Right lung (tissue), 10 donors: Measurements from ENCODE around the gene ACTL8. TPM values are rescaled to one million over a fixed set of nuclear protein-coding genes. Genes with fewer than 3 reads are reported as not detected.

Experiments used
- DNase-seq, 2 donors: peaks; one replicate each; pipeline ENCODE4 v3.0.0-alpha.2; 2013
- long read RNA-seq, 8 donors: transcript quantifications; one replicate each; lab custom pipeline, GENCODE V29; 2026
- polyA plus RNA-seq, 5 donors: library from polyadenylated mRNA; unstranded; fragments of 120-200 nt; gene quantifications; one replicate each; pipeline versions ENCODE4 v1.2.1 to v1.2.3, GENCODE V29; 2013; ENCODE audit warnings: inconsistent platforms in 1 of 5, low replicate concordance in 1 of 5; ENCODE audit not compliant: insufficient read length in 5 of 5, insufficient read depth in 1 of 5

Gene ACTL8, protein sequence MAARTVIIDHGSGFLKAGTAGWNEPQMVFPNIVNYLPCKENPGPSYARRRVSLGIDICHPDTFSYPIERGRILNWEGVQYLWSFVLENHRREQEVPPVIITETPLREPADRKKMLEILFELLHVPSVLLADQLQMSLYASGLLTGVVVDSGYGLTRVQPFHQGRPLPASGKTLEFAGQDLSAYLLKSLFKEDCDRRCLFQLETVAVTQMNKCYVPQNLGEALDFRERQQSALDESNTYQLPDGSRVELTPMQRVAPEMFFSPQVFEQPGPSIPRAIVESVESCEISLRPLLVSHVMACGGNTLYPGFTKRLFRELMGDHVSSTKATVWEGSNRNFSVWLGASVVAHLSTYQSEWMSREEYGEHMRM
- polyA plus RNA-seq = not detected
- long read RNA-seq, donor 1 = 0 reads
- long read RNA-seq, donor 2 = 0 reads
- long read RNA-seq, donor 3 = 0 reads
- long read RNA-seq, donor 4 = 0 reads
- long read RNA-seq, donor 5 = 0 reads
- long read RNA-seq, donor 6 = 0 reads
- long read RNA-seq, donor 7 = 0 reads
- long read RNA-seq, donor 8 = 0 reads

DNA sequence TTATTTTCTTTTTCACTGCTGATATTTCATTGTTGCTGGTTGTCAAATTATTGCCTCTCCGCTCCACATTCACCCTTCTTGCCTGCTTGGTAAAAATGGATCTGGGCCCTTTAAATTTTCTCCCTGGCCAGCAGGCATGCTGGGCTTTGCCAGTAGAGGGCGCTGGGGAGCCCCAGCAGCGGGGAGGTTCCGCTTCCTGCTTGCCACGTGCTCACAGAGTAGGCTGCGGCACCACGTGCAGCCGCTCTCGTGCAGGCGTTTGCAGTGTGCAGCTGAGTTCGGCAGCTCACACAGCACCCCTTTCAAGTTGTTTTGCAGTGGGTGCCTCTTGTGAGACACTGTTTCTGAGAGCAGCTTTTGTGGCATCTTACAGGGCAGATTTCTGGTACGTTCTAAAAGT, at the start of gene ACTL8:
Gene ACTL8, plus strand, starts transcription at position 214 of the 400 bp plus-strand sequence. CDS start 67,676 bp downstream, outside the sequence.
- no peak for DNase-seq

DNA sequence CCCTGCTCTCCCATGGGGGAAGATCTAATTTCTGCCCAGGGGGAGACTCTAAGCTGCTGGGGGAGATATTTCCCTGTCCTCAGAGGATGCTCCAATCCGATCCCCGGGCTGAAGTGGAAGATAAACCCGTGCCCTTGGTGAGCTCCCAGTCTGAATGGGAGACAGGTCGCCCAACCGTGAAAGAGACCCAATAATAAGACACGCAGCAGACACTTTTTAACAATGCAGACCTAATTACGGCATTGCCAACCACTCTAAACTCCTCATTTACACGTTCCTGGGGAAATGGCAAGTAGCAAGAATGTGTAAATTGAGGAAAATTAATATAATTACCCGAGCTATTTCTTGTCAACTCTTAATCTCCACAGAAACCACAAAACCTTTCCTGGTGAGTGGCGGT, 48.7 kb upstream of the ACTL8 start:
- DNase-seq = no peak

DNA sequence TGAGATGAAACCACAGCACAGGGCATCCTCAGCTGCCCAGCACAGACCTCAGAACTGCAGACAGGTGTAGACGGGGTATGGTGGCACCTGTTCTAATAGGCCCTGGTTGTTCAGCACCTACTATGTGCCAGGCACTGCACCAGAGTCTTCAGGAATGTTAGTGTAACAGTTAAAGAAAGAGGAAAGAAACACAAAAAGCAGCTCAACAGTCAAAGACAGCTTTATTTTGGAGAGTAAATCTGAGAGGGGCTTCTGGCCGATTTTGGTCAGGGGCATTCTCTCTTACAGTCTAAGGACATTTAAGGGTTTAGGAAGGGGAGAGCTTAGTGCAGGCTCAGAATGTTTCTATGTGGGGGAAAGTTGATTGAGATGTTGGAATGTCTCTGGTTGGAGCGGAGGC, 45.2 kb upstream of the ACTL8 start:
- no peak for DNase-seq

DNA sequence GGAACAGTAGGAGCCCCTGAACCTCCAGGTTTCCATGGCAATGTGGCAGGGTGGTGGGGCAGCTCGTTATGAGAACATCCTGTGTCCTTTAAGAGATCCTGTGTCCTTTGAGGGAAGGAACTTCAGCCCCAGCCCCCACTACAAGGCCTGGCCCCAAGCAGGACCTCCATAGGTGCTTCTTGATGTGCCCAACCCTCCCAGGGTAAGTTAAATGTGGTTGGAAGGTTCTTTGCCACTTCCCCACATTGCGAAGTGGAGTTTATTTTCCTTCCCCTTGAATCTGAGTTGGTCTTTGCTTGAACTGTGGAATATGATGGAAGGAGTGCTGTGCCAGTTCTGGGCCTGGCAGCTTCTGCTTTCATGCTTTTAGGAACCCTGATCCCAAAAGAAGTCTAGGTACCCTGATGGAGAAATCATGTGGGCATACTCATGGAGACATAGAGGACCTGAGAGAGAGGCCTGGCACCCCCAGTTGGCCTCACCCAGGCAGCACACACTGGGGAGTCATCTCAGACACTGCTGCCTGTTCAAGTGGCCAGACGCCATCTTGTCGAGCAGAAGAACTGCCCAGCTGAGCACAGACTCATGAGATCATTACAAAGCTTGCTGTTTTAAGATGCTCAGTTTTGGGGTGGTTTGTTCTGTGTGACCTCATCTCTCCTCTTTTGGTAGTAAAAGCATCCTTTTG, 44.1 kb upstream of the ACTL8 start:
- no peak for DNase-seq

DNA sequence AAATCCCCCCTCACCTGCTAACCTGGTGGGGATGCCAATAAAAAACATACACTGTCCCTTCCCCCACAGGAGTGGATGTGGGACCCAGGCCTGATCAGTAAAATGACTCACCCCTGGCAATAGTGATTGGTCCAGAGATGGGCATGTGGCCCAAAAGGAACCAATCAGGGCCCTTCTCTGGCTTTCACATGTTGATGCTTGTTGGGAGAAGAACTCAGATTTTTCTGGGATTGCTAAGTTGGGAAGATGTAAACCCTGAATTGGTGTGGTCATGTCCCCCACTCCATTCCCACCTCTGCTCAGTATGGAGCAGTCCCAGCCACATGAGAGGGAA, 43.6 kb upstream of the ACTL8 start:
- DNase-seq = no peak

DNA sequence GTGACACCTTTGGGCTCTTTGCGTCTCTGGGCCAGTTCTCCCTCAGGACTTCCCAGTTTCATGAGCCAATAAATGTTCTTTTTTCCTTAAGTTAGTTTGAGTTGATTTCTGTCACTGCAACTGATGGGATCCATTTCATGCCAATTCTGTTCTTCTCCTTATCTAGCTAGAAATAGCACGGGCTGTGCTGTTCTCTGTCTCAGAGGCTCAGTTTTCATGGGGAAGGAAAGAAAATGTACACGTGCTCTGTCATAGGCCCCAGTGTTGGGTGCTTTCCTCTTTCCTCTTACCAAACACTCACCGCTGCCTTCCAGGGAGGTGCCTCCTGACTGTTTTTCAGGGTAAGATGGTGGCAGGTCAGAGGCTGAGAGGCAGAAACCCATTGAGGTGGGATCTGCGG, 43.2 kb upstream of the ACTL8 start:
- no peak for DNase-seq

DNA sequence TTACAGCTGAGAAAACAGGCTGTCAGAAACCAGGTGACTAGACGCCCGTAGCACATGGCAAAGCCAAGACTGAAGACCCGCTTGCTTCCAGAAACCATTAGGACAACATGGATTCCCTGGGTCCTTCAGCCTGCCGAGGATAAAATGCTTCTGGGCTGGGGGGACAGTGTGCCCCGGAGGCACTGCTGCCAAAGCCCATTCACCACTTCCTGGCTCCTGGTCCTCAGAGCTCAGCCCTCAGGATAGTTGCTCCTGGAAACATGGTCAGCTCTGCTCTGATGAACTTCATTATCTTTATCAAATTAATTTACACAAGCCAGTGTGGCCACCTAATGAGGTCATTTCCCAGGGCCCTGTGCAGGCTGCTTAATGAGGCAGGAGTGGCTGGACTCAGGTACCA, 41.1 kb upstream of the ACTL8 start:
- no peak for DNase-seq

DNA sequence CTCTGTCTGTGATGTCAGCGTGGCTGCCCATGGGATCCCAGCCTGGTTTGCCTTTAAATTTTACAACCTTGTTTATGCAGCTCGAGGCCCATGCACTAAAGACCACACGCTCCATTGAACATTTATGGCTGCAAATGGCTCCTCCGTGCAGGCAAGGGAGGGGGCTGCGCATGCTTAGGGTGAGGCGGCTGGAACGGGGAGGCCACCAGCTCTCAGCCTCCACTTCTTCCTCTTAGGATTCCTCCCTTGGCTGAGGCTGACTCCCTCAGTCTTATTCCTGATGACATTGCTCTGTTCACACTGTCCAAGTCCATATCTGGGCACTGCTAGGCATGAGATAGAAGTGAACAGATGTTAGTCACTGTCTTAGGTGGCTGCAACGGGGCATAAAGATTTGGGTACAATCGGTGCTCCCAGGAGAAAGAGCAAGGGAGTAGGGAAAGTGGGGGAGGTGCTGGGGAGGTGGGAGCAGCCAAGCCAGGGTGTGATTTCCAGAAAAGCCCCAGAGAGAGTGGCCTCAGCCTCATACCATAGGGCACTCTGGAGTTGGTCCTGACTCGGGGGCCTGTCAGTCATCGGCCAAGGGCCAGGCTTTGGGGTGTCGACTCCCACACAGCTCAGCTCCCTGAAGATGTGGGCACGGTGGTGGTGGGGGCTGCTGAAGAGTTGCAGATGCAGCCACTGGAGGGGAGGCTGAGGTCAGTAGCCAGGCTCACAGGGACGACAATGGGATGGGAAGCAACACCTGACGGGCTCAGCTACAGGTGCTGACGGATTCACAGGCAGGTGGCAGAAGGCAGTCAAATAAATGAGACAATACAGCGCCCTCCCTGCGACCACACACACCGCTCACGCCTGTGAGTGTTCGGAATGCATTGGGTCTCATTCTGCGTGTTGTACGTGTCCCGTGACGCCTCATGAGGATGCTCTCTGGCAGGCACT, 37.3 kb upstream of the ACTL8 start:
- no peak for DNase-seq

DNA sequence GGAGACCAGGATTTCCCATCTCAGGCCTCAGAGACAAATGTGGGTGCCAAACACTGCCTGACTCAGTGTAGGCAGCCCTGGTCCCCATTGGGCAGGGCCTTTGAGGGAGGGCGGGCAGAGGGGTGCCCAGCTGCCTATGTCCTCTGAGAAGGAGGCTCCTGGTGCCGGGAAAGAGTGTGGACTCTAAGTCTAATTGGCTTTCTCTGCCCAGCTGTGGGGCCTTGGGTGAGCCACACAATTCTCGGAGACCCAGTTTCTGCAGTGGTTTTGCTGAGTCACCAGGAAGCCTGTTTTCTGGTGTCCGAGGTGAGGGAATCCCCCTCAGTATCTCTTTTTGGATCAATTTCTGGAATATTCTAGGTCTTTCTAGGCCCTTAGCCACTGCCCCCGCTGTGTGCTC, 35.3 kb upstream of the ACTL8 start:
- no peak for DNase-seq

DNA sequence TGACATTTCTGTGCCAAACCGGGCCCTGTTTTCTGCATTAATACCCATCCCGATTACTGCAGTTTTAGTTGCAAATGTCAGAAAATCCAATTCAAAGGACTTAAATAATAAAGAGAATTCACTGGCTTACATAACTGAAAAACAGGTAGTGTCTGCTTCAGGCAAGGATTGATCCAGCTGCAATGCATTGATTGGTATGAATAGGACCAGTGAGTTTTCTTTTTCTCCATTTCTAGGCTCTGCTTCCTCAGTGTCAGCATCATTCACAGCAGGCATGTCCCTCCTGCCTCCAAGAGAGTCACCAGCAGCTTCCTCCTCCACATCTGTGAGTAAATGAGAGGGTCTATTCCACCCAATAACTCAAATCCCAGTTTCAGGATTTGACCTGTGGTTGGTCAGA, 33.7 kb upstream of the ACTL8 start:
- DNase-seq = no peak

DNA sequence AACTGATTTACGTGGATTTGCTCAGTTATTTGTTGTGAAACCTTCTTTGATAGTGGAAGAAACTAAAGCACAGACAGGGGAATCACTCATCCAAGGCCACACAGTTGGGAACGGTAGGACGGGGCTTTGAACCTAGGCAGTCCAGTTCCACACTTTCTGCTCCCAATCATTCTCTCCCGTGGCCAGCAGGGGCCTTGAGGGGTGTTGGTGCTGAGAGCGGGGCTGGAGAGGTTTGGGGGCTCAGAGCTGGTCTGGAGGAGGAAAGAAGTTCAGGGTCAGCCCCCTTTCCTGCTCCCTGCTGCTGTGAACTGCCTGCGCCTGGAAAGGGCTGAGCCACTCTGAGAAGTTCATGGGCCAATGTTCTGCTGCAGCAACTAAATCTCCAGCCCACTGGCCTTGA, 31.4 kb upstream of the ACTL8 start:
- DNase-seq = no peak

DNA sequence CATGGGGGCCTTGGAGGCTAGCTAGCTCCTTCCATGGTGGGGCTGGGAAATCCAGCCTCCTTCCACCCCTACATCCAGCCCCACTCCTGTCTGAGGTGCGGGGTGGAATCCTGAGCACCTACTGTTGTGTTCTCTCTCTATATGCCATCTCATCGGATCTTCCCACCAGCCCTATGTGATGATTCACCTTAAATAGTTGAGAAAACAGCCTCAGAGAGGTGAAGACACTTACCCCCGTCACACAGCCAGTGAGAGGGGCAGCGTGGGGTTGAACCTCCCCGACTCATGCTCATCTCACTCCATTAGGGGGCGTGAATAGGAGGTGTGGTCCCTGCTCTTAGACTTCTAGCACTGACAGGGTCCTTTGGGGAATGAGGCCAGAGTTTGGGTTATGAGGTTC, 31.0 kb upstream of the ACTL8 start:
- DNase-seq = no peak

DNA sequence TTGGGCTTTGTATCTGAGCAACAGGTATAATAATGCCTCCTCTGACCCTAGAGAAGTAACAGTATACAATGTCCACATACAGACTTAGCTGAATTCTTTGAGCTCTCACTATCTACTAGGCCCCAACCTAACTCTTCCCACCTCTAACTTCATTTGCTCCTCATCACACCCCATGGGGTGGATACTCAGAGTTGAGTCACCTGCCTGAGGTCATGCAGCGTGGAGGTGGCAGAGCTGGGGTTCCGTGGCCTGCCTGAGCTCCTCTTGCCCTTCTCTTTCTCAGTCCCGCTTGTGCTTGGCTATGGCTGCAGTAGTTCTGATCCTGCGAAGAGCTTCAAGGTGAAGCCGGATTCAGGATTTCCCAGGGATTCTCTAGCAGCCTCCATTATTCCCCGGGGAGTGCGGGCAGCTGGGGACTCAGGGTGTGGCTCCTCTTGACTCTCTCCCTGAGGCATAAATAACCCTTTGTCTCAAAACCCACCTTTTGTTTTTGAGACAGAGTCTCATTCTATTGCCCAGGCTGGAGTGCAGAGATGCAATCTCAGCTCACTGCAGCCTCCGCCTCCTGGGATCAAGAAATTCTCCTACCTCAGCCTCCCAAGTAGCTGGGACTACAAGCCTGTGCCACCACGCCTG, 29.9 kb upstream of the ACTL8 start:
- no peak for DNase-seq

DNA sequence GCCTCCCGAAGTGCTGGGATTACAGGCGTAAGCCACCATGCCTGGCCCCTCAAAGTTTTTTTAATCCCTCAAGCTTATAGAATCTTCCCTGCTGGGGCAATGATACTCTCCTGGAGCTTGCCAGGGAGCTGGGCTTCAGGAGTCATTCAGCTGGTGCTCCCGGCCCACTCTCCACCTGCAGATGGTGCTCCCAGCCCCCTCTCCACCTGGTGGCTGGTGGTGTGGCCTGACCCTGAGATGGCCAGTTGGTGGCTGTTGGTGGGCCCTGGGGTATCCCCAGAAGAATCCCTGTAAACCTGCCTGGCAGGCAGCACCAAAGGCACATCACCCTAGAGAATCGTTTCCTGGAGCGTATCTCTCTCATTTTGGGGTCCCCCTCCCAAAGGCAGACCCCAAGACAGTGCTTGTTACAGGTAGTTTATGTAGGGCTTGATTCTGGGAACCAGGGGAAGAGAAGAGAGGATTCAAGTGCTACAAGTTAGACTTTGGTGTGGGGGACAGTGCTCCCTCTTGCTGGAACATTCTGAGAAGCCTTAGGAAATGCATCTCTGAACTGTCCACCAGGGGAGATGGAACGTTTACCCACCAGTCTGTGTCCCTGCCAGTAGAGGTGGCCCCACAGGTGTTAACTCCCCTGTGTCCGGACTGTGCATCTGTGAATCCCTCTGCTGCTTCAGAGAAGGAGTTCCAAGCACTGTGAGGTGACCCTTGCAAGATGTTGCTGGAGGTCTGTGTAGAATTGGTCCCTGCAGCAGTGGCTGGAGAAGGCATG, 29.1 kb upstream of the ACTL8 start:
- DNase-seq = no peak

DNA sequence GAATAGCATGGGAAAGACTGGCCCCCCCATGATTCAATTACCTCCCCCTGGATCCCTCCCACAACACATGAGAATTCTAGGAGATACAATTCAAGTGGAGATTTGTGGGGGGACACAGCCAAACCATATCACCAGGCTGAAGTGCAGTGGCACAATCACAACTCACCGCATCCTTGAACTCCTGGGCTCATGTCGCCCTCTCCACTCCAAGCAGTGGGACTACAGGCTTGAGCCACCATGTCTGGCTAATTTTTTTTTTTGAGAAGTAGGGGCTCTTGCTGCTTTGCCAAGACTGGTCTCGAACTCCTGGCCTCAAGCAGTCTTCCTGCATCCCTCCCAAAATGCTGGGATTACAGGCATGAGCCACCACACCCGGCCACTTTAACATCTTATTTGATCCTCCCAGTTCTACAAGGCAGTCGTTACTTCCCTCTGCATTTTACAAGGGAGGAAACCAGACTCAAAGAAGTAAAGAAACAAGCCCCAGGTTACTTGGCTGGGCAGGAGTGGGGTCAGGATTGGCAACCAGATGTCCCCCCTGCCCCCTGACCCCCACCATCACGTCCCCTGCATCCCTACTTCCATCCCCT, 26.9 kb upstream of the ACTL8 start:
- no peak for DNase-seq

DNA sequence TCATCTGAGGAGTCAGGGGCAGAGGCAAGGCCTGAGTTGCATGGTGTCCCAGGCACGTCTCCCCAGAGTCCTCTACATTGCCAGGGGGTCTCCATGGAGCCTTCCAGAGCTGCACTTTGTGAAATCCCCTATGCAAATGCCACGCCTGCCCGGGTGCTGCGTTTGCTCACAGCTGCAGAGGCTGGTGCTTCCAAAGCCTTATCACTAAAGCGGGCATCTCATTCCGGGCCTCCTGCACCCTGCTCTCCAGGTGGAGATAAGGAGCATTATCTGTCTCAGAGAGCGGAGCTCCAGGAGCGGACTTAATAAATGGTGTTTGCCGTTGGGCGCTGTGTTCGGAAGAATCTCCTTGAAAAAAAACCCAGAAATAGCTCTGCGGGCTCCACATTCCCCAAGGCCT, 25.9 kb upstream of the ACTL8 start:
- DNase-seq = no peak

DNA sequence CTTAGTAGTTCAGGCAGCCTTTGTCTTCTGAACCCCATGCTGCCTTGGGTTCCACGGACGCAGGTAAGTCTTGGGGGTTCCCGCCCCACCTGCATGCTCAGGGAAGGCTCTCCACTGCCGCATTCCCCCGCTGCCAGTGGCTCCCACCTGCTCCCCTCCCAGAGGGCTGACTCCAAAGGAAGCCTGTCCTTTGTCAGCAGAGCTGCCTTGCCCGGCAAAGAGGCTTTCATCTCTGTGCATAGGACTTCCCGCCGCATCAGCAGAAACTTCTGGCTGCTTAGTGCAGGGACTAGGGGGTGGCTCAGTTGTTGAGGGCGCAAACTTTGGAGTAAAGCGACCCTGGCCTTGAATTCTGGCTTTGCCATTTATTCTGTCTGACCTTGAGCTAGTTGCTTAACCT, 25.2 kb upstream of the ACTL8 start:
- DNase-seq = no peak

DNA sequence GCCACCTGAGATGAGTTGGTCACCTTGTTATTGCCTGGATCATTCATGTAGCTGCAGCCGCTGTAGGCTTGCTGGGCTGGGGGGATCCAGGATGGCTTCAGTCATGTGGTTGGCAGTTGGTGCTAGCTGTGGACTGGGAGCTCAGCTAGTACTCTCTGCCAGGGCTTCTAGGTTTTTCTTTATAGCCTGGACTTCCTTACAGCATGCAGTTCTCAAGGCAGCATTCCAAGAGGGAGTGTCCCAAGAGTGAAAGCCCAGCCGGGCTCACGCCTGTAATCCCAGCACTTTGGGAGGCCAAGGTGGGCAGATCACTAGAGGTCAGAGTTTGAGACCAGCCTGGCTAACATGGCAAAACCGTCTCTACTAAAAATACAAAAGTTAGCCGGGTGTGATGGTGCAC, 23.7 kb upstream of the ACTL8 start:
- no peak for DNase-seq

DNA sequence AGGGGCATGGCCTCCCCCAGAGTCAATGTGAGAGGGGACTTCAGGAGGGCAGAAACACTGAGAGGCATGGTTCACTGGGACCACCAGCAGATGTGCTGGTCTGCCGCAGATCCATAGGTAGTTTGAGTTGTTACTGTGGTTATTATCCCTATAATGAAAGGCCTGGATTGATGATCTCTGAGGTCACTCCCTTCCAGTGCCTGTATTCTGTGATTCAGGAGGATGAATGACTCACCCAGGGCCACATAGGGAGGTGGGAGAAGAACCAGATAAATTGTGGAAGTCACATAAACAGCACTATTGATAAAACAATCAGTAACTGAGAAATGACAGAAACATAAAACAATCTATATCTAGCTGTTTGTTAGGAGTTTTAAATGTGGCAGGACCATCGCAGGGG, 22.7 kb upstream of the ACTL8 start:
- no peak for DNase-seq

DNA sequence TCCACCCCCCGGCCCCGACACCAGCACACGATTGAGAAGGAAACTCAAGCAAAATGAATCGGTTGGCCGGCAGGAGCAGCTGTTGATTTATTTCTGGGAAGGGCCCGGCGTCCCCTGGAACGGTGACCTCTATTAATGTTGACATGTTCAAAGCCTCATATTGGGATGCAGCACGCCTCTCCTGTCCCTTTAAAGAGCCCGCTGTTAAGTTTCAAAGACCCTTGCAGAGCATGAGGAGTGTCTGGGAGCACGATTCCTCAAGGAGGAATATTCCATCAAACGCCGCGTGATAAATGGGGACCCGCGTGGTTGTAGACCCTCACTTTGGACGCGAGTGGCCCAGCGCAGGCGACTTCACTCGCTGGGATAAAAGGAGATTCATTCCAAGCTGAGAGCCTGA, 21.5 kb upstream of the ACTL8 start:
- no peak for DNase-seq
